Measurements from ENCODE around the gene SSBP3.

The SSBP3 gene

GRCh38 chr1:54375712-54376429 lies 30.3 kb downstream of the SSBP3 start:
- no peak for TF ChIP-seq CTCF (IDR thresholded peaks at IDR 0.05; ENCODE audit: low read depth, low read length)
- TF ChIP-seq EZH2phosphoT487 (IDR thresholded peaks at IDR 0.05; ENCODE audit: low read depth): no peak
- Histone ChIP-seq H3K9me3 (ENCODE audit: insufficient read depth, low read length) (no peaks in the 10 kb centered on the region), H4K20me1 (ENCODE audit: insufficient read depth, low read length) (no peaks in the 10 kb centered on the region), H3K4me2 (ENCODE audit: low read length) (peak overlapping the region; percentile 39), H3K79me2 (ENCODE audit: low read length) (no peaks in the 10 kb centered on the region), H3K36me3 (replicated peaks; ENCODE audit: low read depth, low read length) (no peaks in the 10 kb centered on the region), H3K9ac (ENCODE audit: low read length) (no peak overlapping the region), H3K4me3 (ENCODE audit: low read length) (no peak overlapping the region), H3K4me1 (ENCODE audit: low read length) (peaks cover 32% of the 10 kb centered on the region), H3K27ac (ENCODE audit: low read length) (no peak overlapping the region), H3K27me3 (ENCODE audit: low read depth, low read length) (no peaks in the 10 kb centered on the region), H2AFZ (ENCODE audit: low read depth, low read length) (no peak overlapping the region)

- Histone ChIP-seq H3K4me2 (ENCODE audit: low read length) (no peak overlapping the region), H3K4me3 (ENCODE audit: low read length) (no peak overlapping the region), H3K27ac (ENCODE audit: low read length) (no peak overlapping the region), H3K9ac (ENCODE audit: low read length) (no peak overlapping the region), H3K9me3 (ENCODE audit: insufficient read depth, low read length) (no peaks in the 10 kb centered on the region), H3K36me3 (replicated peaks; ENCODE audit: low read depth, low read length) (no peaks in the 10 kb centered on the region), H3K79me2 (ENCODE audit: low read length) (no peaks in the 10 kb centered on the region), H2AFZ (ENCODE audit: low read depth, low read length) (no peak overlapping the region), H4K20me1 (ENCODE audit: insufficient read depth, low read length) (no peaks in the 10 kb centered on the region), H3K27me3 (ENCODE audit: low read depth, low read length) (no peaks in the 10 kb centered on the region), H3K4me1 (ENCODE audit: low read length) (peaks cover 32% of the 10 kb centered on the region)
- TF ChIP-seq CTCF (IDR thresholded peaks at IDR 0.05; ENCODE audit: low read depth, low read length): no peak
- no peak for TF ChIP-seq EZH2phosphoT487 (IDR thresholded peaks at IDR 0.05; ENCODE audit: low read depth)
These were observed 30.9 kb downstream of the SSBP3 start for GRCh38 chr1:54375298-54375697.

GRCh38 chr1:54374766-54375165 lies 31.4 kb downstream of the SSBP3 start:
- H4K20me1 ChIP-seq (ENCODE audit: insufficient read depth, low read length): no peaks in the 10 kb centered on the region
- no peaks in the 10 kb centered on the region for H3K9me3 ChIP-seq (ENCODE audit: insufficient read depth, low read length)
- H3K4me1 ChIP-seq (ENCODE audit: low read length): peaks cover 32% of the 10 kb centered on the region
- H3K4me2 ChIP-seq (ENCODE audit: low read length): no peak overlapping the region
- no peaks in the 10 kb centered on the region for H3K27me3 ChIP-seq (ENCODE audit: low read depth, low read length)
- no peak overlapping the region for H2AFZ ChIP-seq (ENCODE audit: low read depth, low read length)
- TF ChIP-seq EZH2phosphoT487 (IDR thresholded peaks at IDR 0.05; ENCODE audit: low read depth): no peak
- no peak for TF ChIP-seq CTCF (IDR thresholded peaks at IDR 0.05; ENCODE audit: low read depth, low read length)
- no peaks in the 10 kb centered on the region for H3K36me3 ChIP-seq (replicated peaks; ENCODE audit: low read depth, low read length)
- no peak overlapping the region for H3K27ac ChIP-seq (ENCODE audit: low read length)
- no peak overlapping the region for H3K9ac ChIP-seq (ENCODE audit: low read length)
- no peak overlapping the region for H3K4me3 ChIP-seq (ENCODE audit: low read length)
- no peaks in the 10 kb centered on the region for H3K79me2 ChIP-seq (ENCODE audit: low read length)

- H3K4me2 ChIP-seq (ENCODE audit: low read length): peak overlapping the region; percentile 9; the same call in 1 of the 2 replicates
- H3K9ac ChIP-seq (ENCODE audit: low read length): no peak overlapping the region
- H3K27me3 ChIP-seq (ENCODE audit: low read depth, low read length): no peaks in the 10 kb centered on the region
- H2AFZ ChIP-seq (ENCODE audit: low read depth, low read length): no peak overlapping the region
- no peak overlapping the region for H3K4me3 ChIP-seq (ENCODE audit: low read length)
- H3K36me3 ChIP-seq (replicated peaks; ENCODE audit: low read depth, low read length): no peaks in the 10 kb centered on the region
- no peaks in the 10 kb centered on the region for H3K9me3 ChIP-seq (ENCODE audit: insufficient read depth, low read length)
- H4K20me1 ChIP-seq (ENCODE audit: insufficient read depth, low read length): no peaks in the 10 kb centered on the region
- TF ChIP-seq EZH2phosphoT487 (IDR thresholded peaks at IDR 0.05; ENCODE audit: low read depth) (no peak), CTCF (IDR thresholded peaks at IDR 0.05; ENCODE audit: low read depth, low read length) (no peak)
- H3K79me2 ChIP-seq (ENCODE audit: low read length): no peaks in the 10 kb centered on the region
- H3K4me1 ChIP-seq (ENCODE audit: low read length): peaks cover 32% of the 10 kb centered on the region
- H3K27ac ChIP-seq (ENCODE audit: low read length): no peak overlapping the region
These were observed 33.2 kb downstream of the SSBP3 start for GRCh38 chr1:54372978-54373377.
